GM12878 (cell line): ENCODE measurements around the gene HYOU1. TPM values are rescaled to one million over a fixed set of nuclear protein-coding genes. Genes with fewer than 3 reads are reported as not detected.

Experiments used
- CHD2 ChIP-seq: IDR thresholded peaks from 2 replicates; pipeline ENCODE4 v1.6.1; 2011; ENCODE audit warnings: low read depth, low read length, improper control_type of control experiment, borderline replicate concordance
- IKZF1 ChIP-seq: fragments of 450-650 bp; conservative IDR thresholded peaks from 2 replicates; pipeline ENCODE4 v1.6.1; 2017; ENCODE audit warnings: antibody characterized with exemption, mild to moderate bottlenecking
- KLF5 ChIP-seq: fragments of 450-650 bp; IDR thresholded peaks from 2 replicates; pipeline ENCODE4 v1.6.1; 2014; ENCODE audit warnings: mild to moderate bottlenecking; ENCODE audit not compliant: partially characterized antibody
- MEF2A ChIP-seq: IDR thresholded peaks from 2 replicates; pipeline ENCODE4 v1.6.1; 2011; ENCODE audit warnings: low read depth, mild to moderate bottlenecking, low read length, moderate library complexity; ENCODE audit not compliant: insufficient read depth
- PAX8 ChIP-seq: fragments of 450-650 bp; IDR thresholded peaks from 2 replicates; pipeline ENCODE4 v1.6.1; 2017; ENCODE audit warnings: mild to moderate bottlenecking, moderate library complexity
- ZNF384 ChIP-seq: IDR thresholded peaks from 2 replicates; pipeline ENCODE4 v1.6.1; 2012; ENCODE audit warnings: low read depth, mild to moderate bottlenecking, low read length, improper control_type of control experiment, borderline replicate concordance
- polyA plus RNA-seq, 11 experiments: library from polyadenylated mRNA; depleted of rRNA in 4 of 11; unstranded in 6 of 11; stranded (reverse) in 5 of 11; fragments of >200 nt; fragmentation: Nextera tagmentation in 4 of 11; fragmentation: Illumina TruSeq in 1 of 11; extraction: Ambion mirVana in 4 of 11; extraction: Trizol in 1 of 11; gene quantifications; 1 replicate in 1 of 11; 2 replicates in 10 of 11; pipeline versions ENCODE4 v1.2.1 to v1.2.3, GENCODE V29; 2011 to 2016; ENCODE audit warnings: inconsistent platforms in 2 of 11, missing spikeins in 2 of 11, low read depth in 1 of 11
- total RNA-seq, 4 experiments: library from RNA; depleted of rRNA in 3 of 4; stranded (reverse); fragments of >200 nt in 3 of 4; fragmentation: Illumina TruSeq in 1 of 4; extraction: Trizol in 1 of 4; gene quantifications; 2 replicates each; pipeline versions ENCODE4 v1.2.1 to v1.2.3, GENCODE V29; 2013 to 2021
- TF ChIP-seq, protein P1 (sequence below): fragments of 450-650 bp; formaldehyde crosslinking; IDR thresholded peaks from 2 replicates; pipeline ENCODE4 v1.4.0; 2020; ENCODE audit warnings: mild to moderate bottlenecking, moderate library complexity
- TF ChIP-seq, protein P2 (sequence below): fragments of 450-650 bp; IDR thresholded peaks from 2 replicates; pipeline ENCODE4 v1.6.1; 2014; ENCODE audit warnings: mild to moderate bottlenecking
- TF ChIP-seq, protein P3 (sequence below), 3 experiments: IDR thresholded peaks in 2 of 3; conservative IDR thresholded peaks in 1 of 3; 2 replicates each; pipeline ENCODE4 v1.5.1; 2011; ENCODE audit warnings: low read depth in 3 of 3, low read length in 3 of 3, mild to moderate bottlenecking in 3 of 3, control low read depth in 2 of 3, moderate library complexity in 2 of 3, inconsistent platforms in 1 of 3, mixed read lengths in 1 of 3; ENCODE audit not compliant: control insufficient read depth in 2 of 3, insufficient read depth in 1 of 3; ENCODE audit errors: extremely low read depth in 1 of 3
- TF ChIP-seq, protein P4 (sequence below): IDR thresholded peaks from 2 replicates; pipeline ENCODE4 v1.6.1; 2012; ENCODE audit warnings: low read depth, low read length, improper control_type of control experiment
- TF ChIP-seq, protein P5 (sequence below): fragments of 450-650 bp; IDR thresholded peaks from 2 replicates; pipeline ENCODE4 v1.6.1; 2016; ENCODE audit warnings: mild to moderate bottlenecking, moderate library complexity, borderline replicate concordance
- TF ChIP-seq, protein P6 (sequence below): fragments of 450-650 bp; IDR thresholded peaks from 2 replicates; pipeline ENCODE4 v1.6.1; 2016; ENCODE audit warnings: mild to moderate bottlenecking

The HYOU1 gene
- total and polyA plus RNA-seq, 10 of the 15 experiments (the other 5 are each of a cell fraction or from before 2014, with no cell fraction given): 15.4 to 157 (median 109) TPM

DNA sequence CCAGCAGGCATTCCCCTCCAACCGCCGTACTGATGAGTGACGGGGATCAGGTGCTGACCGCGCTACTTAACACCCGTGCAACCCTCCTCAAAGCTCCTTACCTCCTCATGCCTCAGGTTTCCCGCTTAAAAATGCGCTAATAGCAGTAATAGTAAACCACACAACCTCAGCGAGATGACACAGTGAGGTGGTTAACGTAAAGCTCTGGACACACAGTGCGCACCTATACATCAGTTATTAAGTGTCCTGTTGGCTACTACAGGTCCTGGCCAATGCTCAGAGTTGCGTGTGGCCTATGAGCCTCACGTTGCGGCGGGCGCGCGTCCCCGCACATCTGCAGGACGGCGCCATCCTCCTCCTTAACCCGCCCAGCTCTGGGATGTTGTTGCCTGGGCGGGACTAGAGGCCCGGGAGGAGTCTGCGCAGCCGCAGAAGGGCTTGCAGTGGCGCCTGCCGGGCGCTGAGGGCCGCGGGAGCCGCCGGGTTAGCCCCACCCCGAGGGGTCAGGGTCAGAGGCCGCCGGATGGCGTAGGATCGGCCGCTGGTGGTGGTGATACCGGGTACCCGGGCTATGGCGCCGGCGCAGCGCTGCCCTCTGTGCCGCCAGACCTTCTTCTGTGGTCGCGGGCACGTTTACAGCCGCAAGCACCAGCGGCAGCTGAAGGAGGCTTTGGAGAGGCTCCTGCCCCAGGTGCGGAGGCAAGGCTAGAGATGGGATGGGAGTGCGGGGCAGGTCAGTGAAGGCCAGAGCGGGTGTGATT, 59.2 kb downstream of the HYOU1 start, which contains the start of gene CENATAC (continued):
- TF ChIP-seq, protein P1, sequence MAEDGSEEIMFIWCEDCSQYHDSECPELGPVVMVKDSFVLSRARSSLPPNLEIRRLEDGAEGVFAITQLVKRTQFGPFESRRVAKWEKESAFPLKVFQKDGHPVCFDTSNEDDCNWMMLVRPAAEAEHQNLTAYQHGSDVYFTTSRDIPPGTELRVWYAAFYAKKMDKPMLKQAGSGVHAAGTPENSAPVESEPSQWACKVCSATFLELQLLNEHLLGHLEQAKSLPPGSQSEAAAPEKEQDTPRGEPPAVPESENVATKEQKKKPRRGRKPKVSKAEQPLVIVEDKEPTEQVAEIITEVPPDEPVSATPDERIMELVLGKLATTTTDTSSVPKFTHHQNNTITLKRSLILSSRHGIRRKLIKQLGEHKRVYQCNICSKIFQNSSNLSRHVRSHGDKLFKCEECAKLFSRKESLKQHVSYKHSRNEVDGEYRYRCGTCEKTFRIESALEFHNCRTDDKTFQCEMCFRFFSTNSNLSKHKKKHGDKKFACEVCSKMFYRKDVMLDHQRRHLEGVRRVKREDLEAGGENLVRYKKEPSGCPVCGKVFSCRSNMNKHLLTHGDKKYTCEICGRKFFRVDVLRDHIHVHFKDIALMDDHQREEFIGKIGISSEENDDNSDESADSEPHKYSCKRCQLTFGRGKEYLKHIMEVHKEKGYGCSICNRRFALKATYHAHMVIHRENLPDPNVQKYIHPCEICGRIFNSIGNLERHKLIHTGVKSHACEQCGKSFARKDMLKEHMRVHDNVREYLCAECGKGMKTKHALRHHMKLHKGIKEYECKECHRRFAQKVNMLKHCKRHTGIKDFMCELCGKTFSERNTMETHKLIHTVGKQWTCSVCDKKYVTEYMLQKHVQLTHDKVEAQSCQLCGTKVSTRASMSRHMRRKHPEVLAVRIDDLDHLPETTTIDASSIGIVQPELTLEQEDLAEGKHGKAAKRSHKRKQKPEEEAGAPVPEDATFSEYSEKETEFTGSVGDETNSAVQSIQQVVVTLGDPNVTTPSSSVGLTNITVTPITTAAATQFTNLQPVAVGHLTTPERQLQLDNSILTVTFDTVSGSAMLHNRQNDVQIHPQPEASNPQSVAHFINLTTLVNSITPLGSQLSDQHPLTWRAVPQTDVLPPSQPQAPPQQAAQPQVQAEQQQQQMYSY (CRISPR knock-in tag): no peak
- TF ChIP-seq PAX8 (no peak), ZNF384 (no peak), IKZF1 (peak; percentile 73), MEF2A (0 out of 2 replicates have a peak, but pooled peaks have one; percentile 20), KLF5 (peak; percentile 23), CHD2 (peak; percentile 44; the same call in 1 of the 2 replicates)
- TF ChIP-seq, protein P2, sequence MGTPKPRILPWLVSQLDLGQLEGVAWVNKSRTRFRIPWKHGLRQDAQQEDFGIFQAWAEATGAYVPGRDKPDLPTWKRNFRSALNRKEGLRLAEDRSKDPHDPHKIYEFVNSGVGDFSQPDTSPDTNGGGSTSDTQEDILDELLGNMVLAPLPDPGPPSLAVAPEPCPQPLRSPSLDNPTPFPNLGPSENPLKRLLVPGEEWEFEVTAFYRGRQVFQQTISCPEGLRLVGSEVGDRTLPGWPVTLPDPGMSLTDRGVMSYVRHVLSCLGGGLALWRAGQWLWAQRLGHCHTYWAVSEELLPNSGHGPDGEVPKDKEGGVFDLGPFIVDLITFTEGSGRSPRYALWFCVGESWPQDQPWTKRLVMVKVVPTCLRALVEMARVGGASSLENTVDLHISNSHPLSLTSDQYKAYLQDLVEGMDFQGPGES: no peak; the same call in 1 of the 2 replicates
- TF ChIP-seq, protein P3, sequence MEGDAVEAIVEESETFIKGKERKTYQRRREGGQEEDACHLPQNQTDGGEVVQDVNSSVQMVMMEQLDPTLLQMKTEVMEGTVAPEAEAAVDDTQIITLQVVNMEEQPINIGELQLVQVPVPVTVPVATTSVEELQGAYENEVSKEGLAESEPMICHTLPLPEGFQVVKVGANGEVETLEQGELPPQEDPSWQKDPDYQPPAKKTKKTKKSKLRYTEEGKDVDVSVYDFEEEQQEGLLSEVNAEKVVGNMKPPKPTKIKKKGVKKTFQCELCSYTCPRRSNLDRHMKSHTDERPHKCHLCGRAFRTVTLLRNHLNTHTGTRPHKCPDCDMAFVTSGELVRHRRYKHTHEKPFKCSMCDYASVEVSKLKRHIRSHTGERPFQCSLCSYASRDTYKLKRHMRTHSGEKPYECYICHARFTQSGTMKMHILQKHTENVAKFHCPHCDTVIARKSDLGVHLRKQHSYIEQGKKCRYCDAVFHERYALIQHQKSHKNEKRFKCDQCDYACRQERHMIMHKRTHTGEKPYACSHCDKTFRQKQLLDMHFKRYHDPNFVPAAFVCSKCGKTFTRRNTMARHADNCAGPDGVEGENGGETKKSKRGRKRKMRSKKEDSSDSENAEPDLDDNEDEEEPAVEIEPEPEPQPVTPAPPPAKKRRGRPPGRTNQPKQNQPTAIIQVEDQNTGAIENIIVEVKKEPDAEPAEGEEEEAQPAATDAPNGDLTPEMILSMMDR (IDR thresholded peaks at IDR 0.05 in 2 of 3, conservative IDR thresholded peaks at IDR 0.05 in 1 of 3; ENCODE audit: control insufficient read depth in 2 of 3, extremely low read depth in 1 of 3, insufficient read depth in 1 of 3, low read depth in 3 of 3, low read length in 3 of 3): no peak; a peak in 1 of 6 replicates
- TF ChIP-seq, protein P4, sequence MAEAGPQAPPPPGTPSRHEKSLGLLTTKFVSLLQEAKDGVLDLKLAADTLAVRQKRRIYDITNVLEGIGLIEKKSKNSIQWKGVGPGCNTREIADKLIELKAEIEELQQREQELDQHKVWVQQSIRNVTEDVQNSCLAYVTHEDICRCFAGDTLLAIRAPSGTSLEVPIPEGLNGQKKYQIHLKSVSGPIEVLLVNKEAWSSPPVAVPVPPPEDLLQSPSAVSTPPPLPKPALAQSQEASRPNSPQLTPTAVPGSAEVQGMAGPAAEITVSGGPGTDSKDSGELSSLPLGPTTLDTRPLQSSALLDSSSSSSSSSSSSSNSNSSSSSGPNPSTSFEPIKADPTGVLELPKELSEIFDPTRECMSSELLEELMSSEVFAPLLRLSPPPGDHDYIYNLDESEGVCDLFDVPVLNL: no peak
- TF ChIP-seq, protein P5, sequence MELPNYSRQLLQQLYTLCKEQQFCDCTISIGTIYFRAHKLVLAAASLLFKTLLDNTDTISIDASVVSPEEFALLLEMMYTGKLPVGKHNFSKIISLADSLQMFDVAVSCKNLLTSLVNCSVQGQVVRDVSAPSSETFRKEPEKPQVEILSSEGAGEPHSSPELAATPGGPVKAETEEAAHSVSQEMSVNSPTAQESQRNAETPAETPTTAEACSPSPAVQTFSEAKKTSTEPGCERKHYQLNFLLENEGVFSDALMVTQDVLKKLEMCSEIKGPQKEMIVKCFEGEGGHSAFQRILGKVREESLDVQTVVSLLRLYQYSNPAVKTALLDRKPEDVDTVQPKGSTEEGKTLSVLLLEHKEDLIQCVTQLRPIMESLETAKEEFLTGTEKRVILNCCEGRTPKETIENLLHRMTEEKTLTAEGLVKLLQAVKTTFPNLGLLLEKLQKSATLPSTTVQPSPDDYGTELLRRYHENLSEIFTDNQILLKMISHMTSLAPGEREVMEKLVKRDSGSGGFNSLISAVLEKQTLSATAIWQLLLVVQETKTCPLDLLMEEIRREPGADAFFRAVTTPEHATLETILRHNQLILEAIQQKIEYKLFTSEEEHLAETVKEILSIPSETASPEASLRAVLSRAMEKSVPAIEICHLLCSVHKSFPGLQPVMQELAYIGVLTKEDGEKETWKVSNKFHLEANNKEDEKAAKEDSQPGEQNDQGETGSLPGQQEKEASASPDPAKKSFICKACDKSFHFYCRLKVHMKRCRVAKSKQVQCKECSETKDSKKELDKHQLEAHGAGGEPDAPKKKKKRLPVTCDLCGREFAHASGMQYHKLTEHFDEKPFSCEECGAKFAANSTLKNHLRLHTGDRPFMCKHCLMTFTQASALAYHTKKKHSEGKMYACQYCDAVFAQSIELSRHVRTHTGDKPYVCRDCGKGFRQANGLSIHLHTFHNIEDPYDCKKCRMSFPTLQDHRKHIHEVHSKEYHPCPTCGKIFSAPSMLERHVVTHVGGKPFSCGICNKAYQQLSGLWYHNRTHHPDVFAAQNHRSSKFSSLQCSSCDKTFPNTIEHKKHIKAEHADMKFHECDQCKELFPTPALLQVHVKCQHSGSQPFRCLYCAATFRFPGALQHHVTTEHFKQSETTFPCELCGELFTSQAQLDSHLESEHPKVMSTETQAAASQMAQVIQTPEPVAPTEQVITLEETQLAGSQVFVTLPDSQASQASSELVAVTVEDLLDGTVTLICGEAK: 0 out of 2 replicates have a peak, but pooled peaks have one; percentile 34
- TF ChIP-seq, protein P6, sequence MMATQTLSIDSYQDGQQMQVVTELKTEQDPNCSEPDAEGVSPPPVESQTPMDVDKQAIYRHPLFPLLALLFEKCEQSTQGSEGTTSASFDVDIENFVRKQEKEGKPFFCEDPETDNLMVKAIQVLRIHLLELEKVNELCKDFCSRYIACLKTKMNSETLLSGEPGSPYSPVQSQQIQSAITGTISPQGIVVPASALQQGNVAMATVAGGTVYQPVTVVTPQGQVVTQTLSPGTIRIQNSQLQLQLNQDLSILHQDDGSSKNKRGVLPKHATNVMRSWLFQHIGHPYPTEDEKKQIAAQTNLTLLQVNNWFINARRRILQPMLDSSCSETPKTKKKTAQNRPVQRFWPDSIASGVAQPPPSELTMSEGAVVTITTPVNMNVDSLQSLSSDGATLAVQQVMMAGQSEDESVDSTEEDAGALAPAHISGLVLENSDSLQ: peak; percentile 67
